Natural killer cell (primary cell): ENCODE data around the gene FARP1. TPM values are rescaled to one million over a fixed set of nuclear protein-coding genes. Genes with fewer than 3 reads are reported as not detected.

Experiments
- ATAC-seq, 3 donors: fragments of 150-1000 bp in 2 of 3; fragments of 200-7000 bp in 1 of 3; cut with Tn5 transposase; 1 replicate in 1 of 3; 2 replicates in 2 of 3; pipeline ENCODE4 v1.10.0; 2021; ENCODE audit warnings: mild to moderate bottlenecking in 2 of 3, moderate library complexity in 2 of 3
- DNase-seq, 2 donors: peaks; one replicate each; pipeline versions ENCODE4 v3.0.0 to v3.0.0-alpha.2; 2013 to 2021; ENCODE audit warnings: mixed read lengths in 1 of 2
- H3K27ac ChIP-seq: one replicate; pipeline ENCODE4 v1.5.1; 2013; ENCODE audit warnings: mild to moderate bottlenecking, low read length
- H3K27me3 ChIP-seq: one replicate; pipeline ENCODE4 v1.6.1; 2013; ENCODE audit warnings: low read length; ENCODE audit not compliant: control insufficient read depth, insufficient read depth
- H3K36me3 ChIP-seq: one replicate; pipeline ENCODE4 v1.6.1; 2013; ENCODE audit warnings: low read length; ENCODE audit not compliant: control insufficient read depth, insufficient read depth
- H3K4me1 ChIP-seq: one replicate; pipeline ENCODE4 v1.6.1; 2013; ENCODE audit warnings: low read length; ENCODE audit not compliant: control insufficient read depth, insufficient read depth
- H3K4me3 ChIP-seq: one replicate; pipeline ENCODE4 v1.5.1; 2013; ENCODE audit warnings: low read length
- H3K9me3 ChIP-seq: one replicate; pipeline ENCODE4 v1.6.1; 2013; ENCODE audit warnings: low read length; ENCODE audit not compliant: control insufficient read depth, insufficient read depth
- H3K27ac Mint-ChIP-seq, 2 donors: one replicate each; pipeline ENCODE4 v1.8.0; 2022; ENCODE audit warnings: mild to moderate bottlenecking in 2 of 2, mixed read lengths in 2 of 2, moderate library complexity in 1 of 2
- H3K27me3 Mint-ChIP-seq, 2 donors: one replicate each; pipeline ENCODE4 v1.8.0; 2022; ENCODE audit warnings: low read depth in 2 of 2, mixed read lengths in 2 of 2
- H3K36me3 Mint-ChIP-seq: one replicate; pipeline ENCODE4 v1.8.0; 2022; ENCODE audit warnings: mixed read lengths
- H3K4me1 Mint-ChIP-seq, 2 donors: one replicate each; pipeline ENCODE4 v1.8.0; 2022; ENCODE audit warnings: mixed read lengths in 2 of 2
- H3K4me3 Mint-ChIP-seq: one replicate; pipeline ENCODE4 v1.8.0; 2022; ENCODE audit warnings: mild to moderate bottlenecking, moderate library complexity, mixed read lengths
- H3K9me3 Mint-ChIP-seq, 2 donors: one replicate each; pipeline ENCODE4 v1.8.0; 2022; ENCODE audit warnings: mixed read lengths in 2 of 2
- WGBS: methylation state at CpG from one replicate; pipeline ENCODE4 v1.1.7; 2013; ENCODE audit warnings: missing lambda C conversion rate; ENCODE audit not compliant: insufficient coverage; 5-methylcytosine and 5-hydroxymethylcytosine counted together
- intact Hi-C: fragments of 100-400 bp; cut with micrococcal nuclease; formaldehyde crosslinking; loops from one replicate; pipeline ENCODE4 v1.14.2; 2022
- total RNA-seq, 4 donors: library from RNA; stranded (reverse); fragments of 120-200 nt in 1 of 4; gene quantifications; one replicate each; pipeline versions ENCODE4 v1.2.3 to v1.2.4, GENCODE V29; 2013 to 2022
- TF ChIP-seq, protein P1 (sequence below): fragments of 200-600 bp; IDR thresholded peaks from one replicate; pipeline ENCODE4 v1.8.0; 2022; ENCODE audit warnings: antibody characterized with exemption

The FARP1 gene
- total RNA-seq, 3 donors from 2014 or later (not counting 1 experiment from before 2014, with no cell fraction given) = 0.71 to 1.2 (median 1.1) TPM

DNA sequence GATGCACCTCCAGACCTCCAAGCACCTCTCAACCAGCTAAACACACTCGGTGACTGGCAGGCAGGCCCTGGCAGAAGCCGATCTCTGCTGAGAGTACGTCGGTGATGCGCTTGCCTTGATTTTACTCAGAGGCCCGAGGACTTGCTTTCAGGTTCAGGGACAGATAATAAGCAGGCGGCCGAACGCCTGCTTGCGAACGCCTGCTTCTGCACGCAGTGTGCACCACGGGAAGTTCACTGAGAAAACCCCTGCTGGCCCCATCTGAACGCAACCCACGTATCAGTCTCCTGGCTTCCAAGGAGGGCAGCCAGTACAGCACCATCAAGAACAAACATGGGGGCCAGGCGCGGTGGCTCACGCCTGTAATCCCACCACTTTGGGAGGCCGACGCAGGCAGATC, 326.0 kb downstream of the FARP1 start:
- TF ChIP-seq, protein P1, sequence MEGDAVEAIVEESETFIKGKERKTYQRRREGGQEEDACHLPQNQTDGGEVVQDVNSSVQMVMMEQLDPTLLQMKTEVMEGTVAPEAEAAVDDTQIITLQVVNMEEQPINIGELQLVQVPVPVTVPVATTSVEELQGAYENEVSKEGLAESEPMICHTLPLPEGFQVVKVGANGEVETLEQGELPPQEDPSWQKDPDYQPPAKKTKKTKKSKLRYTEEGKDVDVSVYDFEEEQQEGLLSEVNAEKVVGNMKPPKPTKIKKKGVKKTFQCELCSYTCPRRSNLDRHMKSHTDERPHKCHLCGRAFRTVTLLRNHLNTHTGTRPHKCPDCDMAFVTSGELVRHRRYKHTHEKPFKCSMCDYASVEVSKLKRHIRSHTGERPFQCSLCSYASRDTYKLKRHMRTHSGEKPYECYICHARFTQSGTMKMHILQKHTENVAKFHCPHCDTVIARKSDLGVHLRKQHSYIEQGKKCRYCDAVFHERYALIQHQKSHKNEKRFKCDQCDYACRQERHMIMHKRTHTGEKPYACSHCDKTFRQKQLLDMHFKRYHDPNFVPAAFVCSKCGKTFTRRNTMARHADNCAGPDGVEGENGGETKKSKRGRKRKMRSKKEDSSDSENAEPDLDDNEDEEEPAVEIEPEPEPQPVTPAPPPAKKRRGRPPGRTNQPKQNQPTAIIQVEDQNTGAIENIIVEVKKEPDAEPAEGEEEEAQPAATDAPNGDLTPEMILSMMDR = no peak
- H3K27ac Mint-ChIP-seq = no peak overlapping the region
- H3K27ac ChIP-seq = no peak overlapping the region
- no peaks in the 10 kb centered on the region for H3K27me3 Mint-ChIP-seq
- no peaks in the 10 kb centered on the region for H3K9me3 ChIP-seq
- no peaks in the 10 kb centered on the region for H3K4me1 ChIP-seq
- ATAC-seq = no peak
- DNase-seq = no peak
- 97% methylated on average over 20 of the region's 20 CpGs for whole genome bisulfite sequencing
- no peaks in the 10 kb centered on the region for H3K27me3 ChIP-seq
- peaks cover 22% of the 10 kb centered on the region for H3K36me3 ChIP-seq
- peaks cover 29 to 30% of the 10 kb centered on the region in 2 donors for H3K4me1 Mint-ChIP-seq
- H3K4me3 ChIP-seq = no peak overlapping the region
- H3K36me3 Mint-ChIP-seq = no peaks in the 10 kb centered on the region
- H3K9me3 Mint-ChIP-seq = no peaks in the 10 kb centered on the region
- intact Hi-C loops = no loop called here
- H3K4me3 Mint-ChIP-seq = no peak overlapping the region

DNA sequence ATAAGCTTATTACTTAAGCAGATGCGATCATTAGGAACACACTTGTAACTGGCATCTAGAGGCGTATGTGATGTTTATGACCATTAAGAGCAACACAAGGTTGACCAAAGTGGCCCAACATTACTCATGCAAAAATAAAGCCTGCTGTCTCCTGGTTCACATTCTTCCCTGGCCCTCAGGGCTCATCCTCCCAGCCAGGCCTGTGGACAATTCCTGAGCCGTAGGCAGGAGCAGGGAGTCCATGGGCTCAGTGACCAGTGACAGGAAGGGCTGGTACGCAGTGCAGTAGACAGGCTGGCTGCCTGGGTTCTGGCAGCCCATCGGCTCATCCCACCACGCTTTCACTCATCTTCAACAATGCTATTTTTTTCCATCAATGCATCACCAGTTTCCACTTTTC, 328.0 kb downstream of the FARP1 start:
- Mint-ChIP-seq H3K4me3 (no peak overlapping the region), H3K9me3 (no peaks in the 10 kb centered on the region), H3K36me3 (no peaks in the 10 kb centered on the region), H3K27ac (peak overlapping the region in 1 of 2 donors; percentile 65), H3K4me1 (peaks cover 30 to 31% of the 10 kb centered on the region in 2 donors), H3K27me3 (no peaks in the 10 kb centered on the region)
- Histone ChIP-seq H3K4me1 (peaks cover 5% of the 10 kb centered on the region), H3K27ac (no peak overlapping the region), H3K27me3 (no peaks in the 10 kb centered on the region), H3K36me3 (peaks cover 16% of the 10 kb centered on the region), H3K9me3 (no peaks in the 10 kb centered on the region), H3K4me3 (no peak overlapping the region)
- TF ChIP-seq, protein P1 = no peak
- intact Hi-C loops = no loop called here
- DNase-seq (no peak), ATAC-seq (no peak)
- 97% methylated on average over 6 of the region's 6 CpGs for WGBS

DNA sequence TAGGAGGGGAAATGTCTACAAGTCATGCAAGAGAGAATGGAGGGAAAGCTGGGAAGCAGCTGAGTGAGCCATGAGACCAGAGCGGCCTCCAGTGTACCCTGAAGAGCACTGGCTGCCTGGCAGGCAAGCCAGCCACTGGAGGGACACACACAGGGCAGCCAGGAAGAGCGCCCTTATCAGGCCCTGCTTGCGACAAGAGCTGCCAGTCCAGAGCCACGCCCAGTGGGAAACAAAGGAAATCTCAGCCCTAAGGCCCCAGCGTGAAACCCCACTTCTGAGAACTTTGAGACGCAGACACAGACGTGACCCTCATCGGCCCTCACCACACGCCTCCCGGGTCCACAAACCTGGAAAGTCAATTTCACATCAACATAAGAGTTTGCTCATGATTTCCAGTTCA, 329.0 kb downstream of the FARP1 start:
- no peak overlapping the region for H3K4me3 ChIP-seq
- intact Hi-C loops = no loop called here
- DNase-seq (no peak), ATAC-seq (no peak)
- WGBS = 88% methylated on average over 10 of the region's 10 CpGs
- Mint-ChIP-seq H3K27me3 (no peaks in the 10 kb centered on the region), H3K9me3 (no peaks in the 10 kb centered on the region), H3K4me1 (peaks cover 40 to 41% of the 10 kb centered on the region in 2 donors), H3K36me3 (no peaks in the 10 kb centered on the region), H3K4me3 (no peak overlapping the region), H3K27ac (peak overlapping the region; percentile 48 to 65)
- H3K27ac ChIP-seq = no peak overlapping the region
- peaks cover 15% of the 10 kb centered on the region for H3K4me1 ChIP-seq
- TF ChIP-seq, protein P1 = no peak
- no peaks in the 10 kb centered on the region for H3K27me3 ChIP-seq
- H3K9me3 ChIP-seq = no peaks in the 10 kb centered on the region
- peaks cover 12% of the 10 kb centered on the region for H3K36me3 ChIP-seq

DNA sequence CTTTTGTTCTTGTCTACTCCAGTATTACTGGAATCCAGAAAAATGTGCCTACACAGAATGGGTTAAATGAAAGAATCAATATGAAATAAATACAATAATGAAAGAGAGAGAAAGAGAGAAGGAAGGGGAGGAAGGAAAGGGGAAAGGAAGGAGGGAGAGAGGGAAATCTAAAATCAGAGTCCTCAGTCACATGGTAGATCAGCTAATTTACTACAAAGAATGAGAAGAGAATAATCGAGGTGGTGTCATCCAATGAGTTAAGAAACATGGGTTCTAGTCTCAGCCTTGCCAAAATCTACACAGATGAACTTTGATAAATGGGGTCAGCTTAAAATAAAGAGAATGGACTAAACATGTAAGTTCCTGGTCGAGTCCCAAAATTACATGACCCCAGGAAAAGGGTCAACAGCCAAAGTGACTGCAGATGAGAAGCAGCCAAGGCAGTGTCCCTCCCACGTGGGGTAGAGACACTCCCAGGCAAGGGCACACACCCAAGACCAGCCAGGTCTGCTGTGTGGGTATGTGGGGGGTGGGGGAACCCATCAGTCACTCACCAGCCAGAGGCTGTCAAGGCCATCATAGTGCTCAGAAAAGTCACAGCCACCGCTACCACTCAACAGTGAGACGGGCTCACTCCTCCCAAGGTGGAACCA, 330.4 kb downstream of the FARP1 start:
- intact Hi-C loops = no loop called here
- H3K4me1 ChIP-seq = peaks cover 28% of the 10 kb centered on the region
- H3K27me3 Mint-ChIP-seq = no peaks in the 10 kb centered on the region
- peaks cover 43 to 47% of the 10 kb centered on the region in 2 donors for H3K4me1 Mint-ChIP-seq
- ATAC-seq = no peak
- no peaks in the 10 kb centered on the region for H3K9me3 ChIP-seq
- DNase-seq = no peak
- no peaks in the 10 kb centered on the region for H3K27me3 ChIP-seq
- no peak overlapping the region for H3K4me3 ChIP-seq
- peaks cover 10% of the 10 kb centered on the region for H3K36me3 ChIP-seq
- H3K36me3 Mint-ChIP-seq = no peaks in the 10 kb centered on the region
- TF ChIP-seq, protein P1 = no peak
- WGBS = 95% methylated on average over 5 of the region's 5 CpGs
- H3K27ac ChIP-seq = no peak overlapping the region
- peak overlapping the region; percentile 48 to 57 for H3K27ac Mint-ChIP-seq
- H3K4me3 Mint-ChIP-seq = no peak overlapping the region
- no peaks in the 10 kb centered on the region for H3K9me3 Mint-ChIP-seq
